Measurements from ENCODE around the gene PFDN5. TPM values are rescaled to one million over a fixed set of nuclear protein-coding genes. Genes with fewer than 3 reads are reported as not detected.

Gene PFDN5
- 735 and 1,031 TPM in 2 replicates for total RNA-seq

GRCh38 chr12:53295070-53295890, at the start of gene PFDN5:
Gene PFDN5, plus strand, starts transcription at chr12:53295542. Its CDS starts 26 bp downstream, at chr12:53295568.

GRCh38 chr12:53267999-53268629, 27.2 kb upstream of the PFDN5 start, which contains the start of gene ESPL1:
Gene ESPL1, plus strand, starts transcription at chr12:53268299. Its CDS starts 468 bp downstream, at chr12:53268767.

GRCh38 chr12:53299454-53300180, 4.3 kb downstream of the PFDN5 start, which contains the start of gene MYG1:
Gene MYG1, plus strand, starts transcription at chr12:53299695. Its CDS starts 43 bp downstream, at chr12:53299738.

GRCh38 chr12:53336181-53336681, 40.9 kb downstream of the PFDN5 start, which contains the start of gene SP7:
Gene SP7, minus strand, starts transcription at chr12:53336354. Its CDS starts 708 bp downstream, at chr12:53335646.

Other genes with a start within 250 kb of the PFDN5 start
- 25.1 and 34.7 TPM in 2 replicates for gene TNS2, start 245.5 kb upstream of the PFDN5 start, total RNA-seq
- 30.7 and 43.3 TPM in 2 replicates for gene SPRYD3, start 216.2 kb upstream of the PFDN5 start, total RNA-seq
- gene IGFBP6, start 197.9 kb upstream of the PFDN5 start, total RNA-seq, result 561 and 1,794 TPM in 2 replicates
- 0.19 TPM in 1 of 2 replicates, not detected in the other for gene SOAT2, start 192.1 kb upstream of the PFDN5 start, total RNA-seq
- 13.0 and 14.4 TPM in 2 replicates for gene ZNF740, start 114.8 kb upstream of the PFDN5 start, total RNA-seq
- 5.0 and 13.0 TPM in 2 replicates for gene CSAD, start 114.6 kb upstream of the PFDN5 start, total RNA-seq
- gene ITGB7, start 88.3 kb upstream of the PFDN5 start, total RNA-seq, result 0.19 and 0.56 TPM in 2 replicates
- gene RARG, start 63.3 kb upstream of the PFDN5 start, total RNA-seq, result 14.4 and 21.9 TPM in 2 replicates
- 2.0 and 10.0 TPM in 2 replicates for gene ESPL1, start 27.2 kb upstream of the PFDN5 start, total RNA-seq
- gene MYG1, start 4.2 kb downstream of the PFDN5 start, total RNA-seq, result 38.6 and 50.0 TPM in 2 replicates
- gene AAAS, start 26.1 kb downstream of the PFDN5 start, total RNA-seq, result 33.4 and 40.9 TPM in 2 replicates
- not detected in 2 replicates for gene SP7, start 40.8 kb downstream of the PFDN5 start, total RNA-seq
- gene SP1, start 84.6 kb downstream of the PFDN5 start, total RNA-seq, result 18.3 and 27.8 TPM in 2 replicates
- gene AMHR2, start 128.3 kb downstream of the PFDN5 start, total RNA-seq, result under 0.01 TPM in 1 of 2 replicates, not detected in the other
- 19.7 and 29.5 TPM in 2 replicates for gene PRR13, start 146.2 kb downstream of the PFDN5 start, total RNA-seq
- gene PCBP2, start 156.6 kb downstream of the PFDN5 start, total RNA-seq, result 172 and 193 TPM in 2 replicates
- gene MAP3K12, start 203.9 kb downstream of the PFDN5 start, total RNA-seq, result 20.1 and 29.6 TPM in 2 replicates
- gene TARBP2, start 205.7 kb downstream of the PFDN5 start, total RNA-seq, result 26.2 and 55.4 TPM in 2 replicates
- not detected in 2 replicates for gene NPFF, start 211.9 kb downstream of the PFDN5 start, total RNA-seq